Mucosa of descending colon (tissue), 3 donors: Measurements from ENCODE around the gene CHCHD10. TPM values are rescaled to one million over a fixed set of nuclear protein-coding genes. Genes with fewer than 3 reads are reported as not detected.
A peak's percentile ranks its signal among the peaks of the same experiment; 100 is the strongest.

ENCODE experiments used
- ATAC-seq: fragments of 200-7000 bp; cut with Tn5 transposase; one replicate; pipeline ENCODE4 v1.9.1; 2020; ENCODE audit warnings: mild to moderate bottlenecking, moderate library complexity
- DNase-seq, 3 donors: peaks; one replicate each; pipeline ENCODE4 v3.0.0-alpha.2; 2020
- H3K36me3 ChIP-seq: fragments of 200-600 bp; one replicate; pipeline ENCODE4 v1.8.0; 2021; ENCODE audit warnings: low read depth, mild to moderate bottlenecking
- H3K4me1 ChIP-seq: fragments of 200-600 bp; one replicate; pipeline ENCODE4 v1.8.0; 2021; ENCODE audit warnings: low read depth, mild to moderate bottlenecking
- H3K4me3 ChIP-seq: fragments of 200-600 bp; one replicate; pipeline ENCODE4 v1.8.0; 2021; ENCODE audit warnings: mild to moderate bottlenecking
- H3K9me3 ChIP-seq: fragments of 200-600 bp; one replicate; pipeline ENCODE4 v1.8.0; 2021; ENCODE audit warnings: mild to moderate bottlenecking
- intact Hi-C, 2 donors: fragments of 100-400 bp; cut with DNase I in 1 of 2; cut with micrococcal nuclease in 1 of 2; formaldehyde crosslinking; loops; one replicate each; pipeline versions ENCODE4 v1.11.0 to v1.11.1; 2022; cut with DNase I, micrococcal nuclease
- long read RNA-seq, 2 donors: library from polyadenylated mRNA; unstranded; transcript quantifications; one replicate each; pipeline ENCODE4 v2.0.0, GENCODE V29; 2019 to 2021
- total RNA-seq, 3 donors: library from RNA; stranded (reverse); fragmentation: NEBNext Ultra II Directional in 2 of 3; extraction: Animal tissue kit (Norgen Biotek cat#: 25700) in 2 of 3; gene quantifications; one replicate each; pipeline versions ENCODE4 v1.2.1 to v1.2.4, GENCODE V29; 2021 to 2023
- TF ChIP-seq, protein P1 (sequence below): fragments of 200-600 bp; IDR thresholded peaks from one replicate; pipeline ENCODE4 v1.8.0; 2022; ENCODE audit warnings: antibody characterized with exemption, mild to moderate bottlenecking
- donor health status: DM: no; HTN: no; CAD: no; lungs with moderate emphysema.
- donor health status: DM: no; HTN: no; CAD: no.
- donor health status: DM: no; HTN: yes; CAD: no.

CHCHD10 gene
- 100 to 1,000 TPM; 279 to 464 (median 462) TPM for total RNA-seq
- long read RNA-seq, donor 1, transcript CHCHD10-202 (4 exons, 1,171 nt): major isoform, 46 of 59 reads
- long read RNA-seq, donor 1, partial matches to known transcripts: 8 of 59 reads
- long read RNA-seq, donor 1, other reads (novel, unspliced or antisense): 4 of 59 reads
- long read RNA-seq, donor 2, transcript CHCHD10-202 (4 exons, 1,171 nt): major isoform, 15 of 25 reads
- long read RNA-seq, donor 2, partial matches to known transcripts: 1 of 25 reads
- long read RNA-seq, donor 2, other reads (novel, unspliced or antisense): 9 of 25 reads

DNA sequence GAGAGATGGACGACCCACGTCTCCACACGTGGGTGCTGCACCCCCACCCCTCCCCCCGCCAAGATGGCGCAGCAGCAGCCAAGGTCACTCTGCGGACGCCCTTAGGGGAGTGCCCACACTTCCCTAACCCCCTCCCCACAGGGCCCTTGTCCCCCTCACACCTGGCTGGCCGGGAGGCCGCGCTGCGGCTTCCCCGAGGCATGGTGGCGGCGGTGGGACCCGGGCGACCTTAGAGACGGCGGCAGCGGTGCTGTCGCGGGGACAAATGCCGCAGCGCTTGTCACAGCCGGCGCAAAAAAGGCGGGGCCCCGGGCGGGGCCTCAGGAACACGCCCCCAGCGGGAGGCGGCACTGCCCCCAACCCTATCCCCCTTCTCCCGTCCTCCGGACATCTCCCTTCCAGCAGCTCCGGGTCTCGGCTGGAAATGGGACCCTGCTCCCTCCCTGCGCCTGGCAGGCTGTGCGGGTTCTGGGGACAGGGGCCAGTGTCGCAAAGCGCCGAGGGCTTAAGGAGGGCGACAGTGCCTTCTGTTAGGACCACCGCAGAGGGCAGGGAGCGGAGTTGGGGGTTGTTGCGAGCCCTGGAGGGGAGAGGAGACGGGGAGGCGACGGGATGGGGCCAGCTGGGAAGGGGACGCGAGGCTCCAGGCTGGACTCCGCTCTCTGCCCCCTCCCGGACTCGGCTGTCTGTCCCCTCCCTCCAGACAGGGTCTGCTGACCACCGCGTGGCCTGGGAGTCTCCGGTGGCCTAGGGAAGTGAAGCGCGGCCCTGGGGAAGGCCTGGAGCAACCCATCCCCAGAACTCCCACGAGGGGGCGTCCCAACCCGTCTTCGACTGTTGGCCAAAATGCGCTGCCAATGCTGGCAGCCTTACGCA, at the start of gene CHCHD10:
Gene CHCHD10, minus strand, starts transcription at position 300 of the 876 bp plus-strand sequence. Its CDS starts 98 bp downstream, at position 202.
- intact Hi-C loops: loop anchor here in 1 of 2 donors (5.0 kb wide), 1 partner anchor 89 kb away; the partner anchor contains the start of gene SLC2A11
- Histone ChIP-seq H3K4me3 (peak within 1 kb of the TSS; percentile 67), H3K9me3 (no peaks in the 10 kb centered on the region), H3K4me1 (peaks cover 30% of the 10 kb centered on the region), H3K36me3 (no peaks in the 10 kb centered on the region)
- TF ChIP-seq, protein P1, sequence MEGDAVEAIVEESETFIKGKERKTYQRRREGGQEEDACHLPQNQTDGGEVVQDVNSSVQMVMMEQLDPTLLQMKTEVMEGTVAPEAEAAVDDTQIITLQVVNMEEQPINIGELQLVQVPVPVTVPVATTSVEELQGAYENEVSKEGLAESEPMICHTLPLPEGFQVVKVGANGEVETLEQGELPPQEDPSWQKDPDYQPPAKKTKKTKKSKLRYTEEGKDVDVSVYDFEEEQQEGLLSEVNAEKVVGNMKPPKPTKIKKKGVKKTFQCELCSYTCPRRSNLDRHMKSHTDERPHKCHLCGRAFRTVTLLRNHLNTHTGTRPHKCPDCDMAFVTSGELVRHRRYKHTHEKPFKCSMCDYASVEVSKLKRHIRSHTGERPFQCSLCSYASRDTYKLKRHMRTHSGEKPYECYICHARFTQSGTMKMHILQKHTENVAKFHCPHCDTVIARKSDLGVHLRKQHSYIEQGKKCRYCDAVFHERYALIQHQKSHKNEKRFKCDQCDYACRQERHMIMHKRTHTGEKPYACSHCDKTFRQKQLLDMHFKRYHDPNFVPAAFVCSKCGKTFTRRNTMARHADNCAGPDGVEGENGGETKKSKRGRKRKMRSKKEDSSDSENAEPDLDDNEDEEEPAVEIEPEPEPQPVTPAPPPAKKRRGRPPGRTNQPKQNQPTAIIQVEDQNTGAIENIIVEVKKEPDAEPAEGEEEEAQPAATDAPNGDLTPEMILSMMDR: peak; percentile 73
- DNase-seq (peak; percentile 92 to 93 (median 92)), ATAC-seq (peak; percentile 86)

DNA sequence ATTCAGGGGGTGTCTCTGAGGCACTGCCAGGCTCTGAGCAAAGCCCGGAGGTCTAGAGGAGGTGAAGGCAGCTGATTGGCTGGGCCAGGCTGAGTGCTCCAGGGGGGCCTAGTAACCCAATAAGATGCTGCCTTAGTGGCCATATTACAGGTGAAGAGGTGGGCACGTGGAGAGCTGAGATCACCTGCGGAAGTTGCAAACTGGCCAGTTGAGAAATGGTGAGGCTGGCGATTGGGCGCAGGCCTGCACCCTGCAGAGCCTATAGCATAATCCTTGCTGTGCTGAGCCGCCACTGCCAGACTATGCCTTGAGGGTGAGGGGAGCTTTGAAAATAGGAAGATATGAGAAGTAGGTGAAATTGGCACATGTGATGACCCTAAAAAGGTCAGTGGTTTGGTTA, 49.4 kb upstream of the CHCHD10 start:
- Histone ChIP-seq H3K4me3 (no peak overlapping the region), H3K9me3 (no peaks in the 10 kb centered on the region), H3K4me1 (no peaks in the 10 kb centered on the region), H3K36me3 (peaks cover 11% of the 10 kb centered on the region)
- TF ChIP-seq, protein P1: no peak
- DNase-seq (peak in 1 of 3 donors; percentile 20), ATAC-seq (no peak)
- intact Hi-C loops: no loop called here

DNA sequence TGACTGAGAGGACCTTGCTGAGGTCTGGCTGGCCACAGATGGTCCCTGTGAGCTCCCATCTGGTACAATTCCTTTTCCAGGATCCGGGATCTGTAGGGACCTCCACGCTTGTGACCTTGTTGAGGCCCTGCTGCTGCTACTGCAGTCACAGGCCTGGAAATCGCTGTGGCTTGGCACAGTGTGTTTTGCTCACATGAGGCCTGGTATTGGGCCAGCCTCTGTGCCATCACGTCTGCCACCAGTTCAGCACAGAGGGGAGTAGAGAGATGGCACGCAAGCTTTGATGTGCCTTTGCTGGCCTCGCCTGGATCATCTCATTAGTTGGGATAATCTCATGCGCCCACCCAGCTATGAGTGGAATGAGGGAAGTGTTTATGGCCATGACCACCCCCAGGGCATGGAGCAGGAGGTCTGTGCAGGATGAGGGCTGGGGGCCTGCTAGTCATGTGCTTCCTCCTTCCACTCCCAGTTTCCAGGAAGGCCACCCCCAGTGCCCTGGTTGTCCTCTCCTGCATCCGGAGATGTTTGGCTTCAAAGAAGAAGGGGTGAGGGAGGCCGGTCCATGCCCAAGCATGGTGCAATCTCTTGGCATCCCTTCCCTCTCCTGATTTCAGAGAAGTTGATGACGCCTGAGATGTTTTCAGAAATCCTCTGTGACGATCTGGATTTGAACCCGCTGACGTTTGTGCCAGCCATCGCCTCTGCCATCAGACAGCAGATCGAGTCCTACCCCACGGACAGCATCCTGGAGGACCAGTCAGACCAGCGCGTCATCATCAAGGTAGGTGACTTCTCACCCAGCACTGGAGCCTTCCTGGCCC, 48.6 kb upstream of the CHCHD10 start:
- peaks cover 11% of the 10 kb centered on the region for H3K36me3 ChIP-seq
- intact Hi-C loops: no loop called here
- no peaks in the 10 kb centered on the region for H3K9me3 ChIP-seq
- TF ChIP-seq, protein P1: no peak
- no peak overlapping the region for H3K4me3 ChIP-seq
- H3K4me1 ChIP-seq: no peaks in the 10 kb centered on the region
- no peak for ATAC-seq
- DNase-seq: peak in 1 of 3 donors; percentile 14

DNA sequence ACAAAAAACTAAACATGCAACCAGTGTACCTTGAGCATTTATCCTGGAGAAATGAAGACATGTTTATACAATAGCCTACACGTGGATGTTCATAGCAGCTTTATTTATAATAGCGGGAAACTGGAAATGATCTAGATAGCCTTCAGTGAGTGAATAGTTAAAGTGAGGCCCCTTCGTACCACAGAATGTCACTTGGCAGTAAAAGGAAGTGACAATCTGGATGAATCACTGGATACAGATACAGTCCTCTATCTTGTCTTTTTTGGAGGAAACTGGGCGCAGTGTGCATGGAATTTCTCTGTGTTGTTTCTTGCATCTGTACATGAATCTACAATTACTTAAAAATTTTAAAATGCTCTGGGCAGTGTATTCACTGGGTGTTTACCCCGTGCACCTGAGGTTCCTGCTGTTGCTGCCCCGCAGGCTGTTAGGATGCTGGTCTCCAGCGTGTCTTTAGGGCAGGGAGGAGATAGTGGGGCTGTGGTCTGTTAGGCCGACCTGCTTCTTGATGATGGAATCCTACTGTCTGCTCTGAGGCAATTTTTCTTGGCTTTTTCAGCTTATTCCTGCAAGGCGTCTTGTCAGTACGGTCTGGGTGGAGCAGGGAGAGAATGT, 47.9 kb upstream of the CHCHD10 start:
- no peaks in the 10 kb centered on the region for H3K4me1 ChIP-seq
- intact Hi-C loops: no loop called here
- H3K36me3 ChIP-seq: peaks cover 11% of the 10 kb centered on the region
- H3K4me3 ChIP-seq: no peak overlapping the region
- DNase-seq (peak in 1 of 3 donors; percentile 7), ATAC-seq (no peak)
- TF ChIP-seq, protein P1: no peak
- no peaks in the 10 kb centered on the region for H3K9me3 ChIP-seq

DNA sequence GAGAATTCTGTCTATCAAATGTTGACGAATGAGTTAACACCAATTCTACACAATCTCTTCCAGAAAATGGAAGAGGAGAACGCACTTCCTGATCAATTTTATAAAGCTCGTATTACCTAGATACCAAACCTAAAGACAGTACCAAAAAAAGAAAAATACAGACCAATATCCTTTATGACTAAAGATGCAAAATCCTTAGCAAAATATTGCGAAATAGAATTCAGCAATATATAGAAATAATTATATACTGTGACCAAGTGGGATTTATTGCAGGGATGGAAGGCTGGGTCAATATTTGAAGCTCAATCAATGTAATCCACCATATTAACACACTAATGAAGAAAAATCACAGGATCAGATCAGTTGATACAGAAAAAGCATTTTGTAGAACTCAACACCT, 44.6 kb upstream of the CHCHD10 start:
- Histone ChIP-seq H3K36me3 (peaks cover 5% of the 10 kb centered on the region), H3K4me3 (no peak overlapping the region)
- TF ChIP-seq, protein P1: no peak

More for the DNA sequence above, 44.6 kb upstream of the CHCHD10 start:
- intact Hi-C loops: no loop called here
- ATAC-seq (no peak), DNase-seq (no peak)
- no peaks in the 10 kb centered on the region for H3K9me3 ChIP-seq
- H3K4me1 ChIP-seq: no peaks in the 10 kb centered on the region
